Choroid plexus epithelial cell (primary cell): ENCODE data around the gene EXOG.
A peak's percentile ranks its signal among the peaks of the same experiment; 100 is the strongest.

Experiments
- DNase-seq: peaks from one replicate; pipeline ENCODE4 v3.0.0-alpha.2; 2010; ENCODE audit warnings: low read depth
- H3K4me3 ChIP-seq: 2 replicates; pipeline ENCODE4 v1.5.1; 2011; ENCODE audit warnings: low read depth, mild to moderate bottlenecking, control low read depth, low read length, moderate library complexity
- CTCF ChIP-seq: conservative IDR thresholded peaks from 2 replicates; pipeline ENCODE4 v1.5.1; 2011; ENCODE audit warnings: low read depth, mild to moderate bottlenecking, control low read depth, inconsistent platforms, low read length, moderate library complexity

EXOG gene

GRCh38 chr3:38460377-38461270, 35.5 kb upstream of the EXOG start:
- no peak overlapping the region for H3K4me3 ChIP-seq
- no peak for TF ChIP-seq CTCF
- no peak for DNase-seq

- TF ChIP-seq CTCF, result no peak
Observed at GRCh38 chr3:38465588-38466154, 30.5 kb upstream of the EXOG start.

GRCh38 chr3:38468765-38469164, 27.4 kb upstream of the EXOG start:
- no peak for DNase-seq
- no peak overlapping the region for H3K4me3 ChIP-seq
- TF ChIP-seq CTCF, result no peak

More at GRCh38 chr3:38465588-38466154, 30.5 kb upstream of the EXOG start:
- H3K4me3 ChIP-seq, result no peak overlapping the region
- DNase-seq, result no peak

GRCh38 chr3:38469852-38470251, 26.3 kb upstream of the EXOG start:
- no peak for DNase-seq
- TF ChIP-seq CTCF, result no peak
- no peak overlapping the region for H3K4me3 ChIP-seq

GRCh38 chr3:38471260-38471857, 24.8 kb upstream of the EXOG start:
- H3K4me3 ChIP-seq, result no peak overlapping the region
- DNase-seq, result no peak
- TF ChIP-seq CTCF, result no peak

- H3K4me3 ChIP-seq, result no peak overlapping the region
- TF ChIP-seq CTCF, result no peak
- no peak for DNase-seq
Observed at GRCh38 chr3:38472342-38472741, 23.8 kb upstream of the EXOG start.

DNA sequence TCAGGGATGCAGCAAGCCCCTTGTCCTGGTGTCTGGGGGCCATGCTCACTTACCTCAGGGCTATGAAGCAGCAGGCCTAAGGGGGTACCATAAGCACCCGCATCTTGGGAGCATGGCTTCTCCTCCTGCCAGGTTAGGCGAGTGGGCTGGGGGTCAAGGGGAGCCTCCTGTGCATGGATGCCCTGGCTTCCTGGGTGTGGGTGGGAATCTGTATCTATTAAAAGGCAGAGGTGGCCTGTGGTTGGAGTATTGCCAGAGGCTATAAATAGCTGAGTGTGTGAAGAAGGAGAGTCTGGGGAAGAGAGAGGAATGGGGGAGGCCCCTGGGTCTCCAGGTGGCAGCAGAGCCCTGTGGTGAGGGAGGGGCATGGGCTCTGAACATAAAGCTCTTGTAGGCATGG, 22.9 kb upstream of the EXOG start:
- no peak overlapping the region for H3K4me3 ChIP-seq
- no peak for TF ChIP-seq CTCF
- peak; percentile 22 for DNase-seq
